HG03469 (cell line): ENCODE measurements around the gene DMP1.
"Not testable (repeated sequence)": the region's sequence is repeated elsewhere in the genome, so short reads cannot be mapped to it uniquely, and the experiment has no call there.

Experiments
- ATAC-seq: cut with Tn5 transposase; IDR thresholded peaks from one replicate; pipeline ENCODE4 v1.9.1; 2021; ENCODE audit warnings: mild to moderate bottlenecking, moderate library complexity, moderate number of reproducible peaks; ENCODE audit not compliant: unreplicated experiment

DMP1 gene

DNA sequence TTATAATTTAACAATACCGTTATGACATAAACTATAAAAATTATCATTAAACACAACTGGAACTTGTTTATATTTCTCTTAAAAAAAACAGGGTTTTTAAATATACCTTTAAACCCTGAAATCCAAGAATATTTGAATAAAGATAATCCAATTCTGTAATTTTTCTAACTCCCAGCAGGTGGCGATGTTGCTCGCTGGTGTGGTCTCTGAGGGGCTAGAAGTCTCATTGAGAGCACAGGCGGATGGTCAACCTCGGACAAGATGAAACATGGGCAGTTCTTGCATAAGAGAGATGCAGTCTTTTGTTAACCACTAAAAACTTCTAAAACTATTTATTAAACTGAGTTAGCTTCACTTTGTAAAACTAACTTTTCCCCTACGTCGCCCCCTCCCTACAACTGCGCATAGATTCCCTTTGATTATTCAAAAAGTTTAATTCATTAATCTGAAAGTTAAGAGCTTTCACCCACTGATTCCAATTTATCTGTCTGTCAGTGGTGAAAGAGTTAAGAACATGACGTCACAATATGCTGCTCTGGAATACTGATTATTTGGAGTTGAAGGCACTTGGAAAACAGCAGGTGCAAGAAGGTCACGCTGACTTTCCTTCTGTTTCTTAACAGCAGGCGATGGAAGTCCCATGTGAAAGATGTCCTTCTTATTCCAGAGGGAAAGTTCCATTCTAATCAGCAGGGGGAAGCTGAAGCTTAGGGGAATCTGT lies 29.5 kb downstream of the DMP1 start:
- ATAC-seq: no peak

DNA sequence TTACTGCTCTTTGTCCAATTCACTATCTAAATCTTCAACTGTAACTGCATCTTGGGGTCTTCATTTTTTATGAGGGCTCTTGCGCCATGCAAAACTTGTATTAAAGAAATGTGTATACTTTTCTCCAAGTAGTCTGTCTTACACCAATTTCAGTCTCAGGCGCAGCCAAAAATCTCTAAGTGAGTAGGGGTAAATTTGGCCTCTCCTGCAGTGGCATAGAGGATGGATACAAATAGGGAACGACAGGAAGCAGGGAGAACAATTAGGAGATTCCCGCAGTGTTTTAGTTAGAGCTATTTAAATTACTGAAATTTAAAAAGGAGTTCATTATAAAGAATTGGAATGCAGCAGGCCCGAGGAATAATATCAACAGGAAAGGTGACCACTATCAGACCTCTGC lies 30.2 kb downstream of the DMP1 start:
- ATAC-seq: no peak

DNA sequence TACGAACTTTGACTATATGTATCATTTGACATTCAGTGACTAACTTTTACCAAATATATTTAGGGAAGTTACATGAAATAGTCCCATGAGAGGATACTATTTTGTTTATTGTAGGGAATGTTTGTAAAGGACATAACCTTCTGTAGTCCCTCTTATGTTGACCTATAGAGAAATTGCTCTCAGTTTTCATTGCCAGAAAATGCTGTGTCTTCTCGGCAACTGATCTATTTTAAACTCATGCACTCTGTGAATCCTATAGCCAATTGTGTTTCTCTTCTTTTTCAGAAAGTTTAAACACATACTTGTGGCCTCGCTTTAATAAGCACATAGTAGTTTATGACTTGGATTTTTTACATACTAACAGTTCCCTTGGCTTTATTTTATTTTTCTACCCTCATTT lies 38.2 kb downstream of the DMP1 start:
- no peak for ATAC-seq

DNA sequence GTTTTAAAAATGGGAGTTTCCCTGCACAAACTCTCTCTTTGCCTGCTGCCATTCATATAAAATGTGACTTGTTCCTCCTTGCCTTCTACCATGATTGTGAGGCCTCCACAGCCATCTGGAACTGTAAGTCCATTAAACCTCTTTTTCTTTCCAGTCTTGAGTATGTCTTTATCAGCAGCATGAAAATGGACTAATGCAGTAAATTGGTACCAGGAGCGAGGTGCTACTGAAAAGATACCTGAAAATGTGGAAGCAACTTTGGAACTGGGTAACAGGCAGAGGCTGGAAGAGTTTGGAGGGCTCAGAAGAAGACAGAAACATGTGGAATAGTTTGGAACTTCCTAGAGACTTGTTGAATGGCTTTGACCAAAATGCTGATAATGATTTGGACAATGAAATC lies 40.9 kb downstream of the DMP1 start:
- ATAC-seq: not testable (repeated sequence)

DNA sequence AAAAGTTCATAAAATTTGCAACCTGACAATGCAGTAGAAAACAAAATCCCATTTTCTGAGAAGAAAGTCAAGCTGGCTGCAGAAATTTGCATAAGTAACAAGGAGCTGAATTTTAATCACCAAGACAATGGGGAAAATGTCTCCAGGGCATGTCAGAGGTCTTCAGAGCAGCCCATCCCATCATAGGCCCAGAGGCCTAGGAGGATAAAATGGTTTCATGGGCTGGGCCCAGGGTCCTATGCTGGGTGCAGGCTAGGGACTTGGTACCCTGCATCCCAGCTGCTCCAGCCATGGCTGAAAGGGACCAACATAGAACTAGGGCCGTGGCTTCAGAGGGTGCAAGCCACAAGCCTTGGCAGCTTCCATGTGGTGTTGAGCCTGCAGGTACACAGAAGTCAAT lies 42.0 kb downstream of the DMP1 start:
- not testable (repeated sequence) for ATAC-seq

DNA sequence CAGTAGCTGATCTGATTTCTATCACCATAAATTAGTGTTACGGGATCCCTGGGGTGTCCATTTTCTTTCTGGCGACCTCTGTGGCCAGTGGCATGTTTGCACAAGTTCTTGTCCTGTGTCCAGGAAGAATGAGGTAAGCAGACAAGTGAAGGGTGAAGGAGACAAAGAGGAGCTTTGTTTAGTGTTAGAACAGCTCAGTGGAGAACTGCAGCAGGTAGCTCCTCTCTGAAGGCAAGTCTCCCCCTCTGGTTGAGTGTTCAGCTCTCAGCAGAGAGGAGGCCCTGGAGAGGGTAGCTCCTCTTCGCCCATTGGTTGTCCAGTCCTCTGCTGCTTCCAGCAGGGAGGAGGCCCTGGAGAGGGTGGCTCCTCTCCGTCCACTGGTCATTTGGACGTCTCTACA lies 47.2 kb downstream of the DMP1 start:
- no peak for ATAC-seq

DNA sequence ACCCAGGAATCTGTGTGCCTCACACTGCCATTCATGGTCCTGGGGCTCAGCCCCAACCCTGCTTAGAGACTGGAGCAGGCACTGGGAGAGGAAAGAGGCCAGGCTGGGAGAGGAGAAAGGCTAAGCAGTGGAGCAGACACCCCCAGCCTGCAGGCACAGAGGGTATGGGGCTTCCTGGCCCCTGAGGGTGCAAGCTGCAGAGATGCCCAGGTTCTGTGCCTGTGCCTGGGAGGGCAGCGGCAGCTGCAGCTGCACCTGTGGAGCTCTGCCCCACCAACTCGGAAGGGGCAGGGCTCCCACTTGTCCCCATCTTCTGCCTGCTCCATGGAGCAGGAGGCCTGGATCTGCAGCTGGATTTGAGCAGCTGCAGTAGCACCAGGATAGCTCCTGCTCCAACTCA lies 47.9 kb downstream of the DMP1 start:
- no peak for ATAC-seq

DNA sequence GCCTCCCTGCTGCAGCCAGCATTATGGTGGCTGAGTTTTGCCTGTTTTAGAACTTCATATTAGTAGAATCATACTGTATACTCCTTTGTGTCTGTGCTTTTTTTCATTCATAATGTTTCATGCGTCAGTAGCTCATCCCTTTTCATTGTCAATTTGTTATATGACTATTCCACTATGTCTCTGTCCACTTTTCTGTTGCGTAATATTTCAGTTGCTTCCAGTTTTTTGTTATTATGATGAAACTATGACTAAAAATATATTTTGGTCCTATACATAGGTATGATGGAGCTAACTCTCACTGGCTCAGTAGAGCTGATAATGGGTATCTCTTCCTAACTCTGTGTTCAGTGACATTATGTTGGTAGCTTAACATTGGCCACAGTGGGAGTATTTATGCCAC lies 48.3 kb downstream of the DMP1 start:
- no peak for ATAC-seq

DNA sequence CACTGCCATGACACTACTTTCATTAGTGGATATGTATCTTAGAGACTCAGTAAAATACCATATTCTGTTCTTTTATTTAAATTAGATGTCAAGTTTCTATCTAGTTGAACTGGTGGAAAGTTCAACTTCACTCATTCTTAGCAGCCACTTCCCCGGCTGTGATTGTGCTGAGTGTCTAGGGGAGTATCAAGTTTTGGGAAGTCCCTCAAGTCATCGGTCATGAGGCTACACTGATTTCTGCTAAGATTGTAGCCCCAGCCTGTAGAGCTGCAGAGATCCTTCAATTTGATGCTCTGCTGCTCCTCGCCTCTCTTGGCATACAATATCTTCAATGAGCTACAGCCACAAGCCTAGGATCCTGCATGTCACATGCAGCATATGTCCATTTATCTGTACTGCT lies 53.9 kb downstream of the DMP1 start:
- no peak for ATAC-seq

DNA sequence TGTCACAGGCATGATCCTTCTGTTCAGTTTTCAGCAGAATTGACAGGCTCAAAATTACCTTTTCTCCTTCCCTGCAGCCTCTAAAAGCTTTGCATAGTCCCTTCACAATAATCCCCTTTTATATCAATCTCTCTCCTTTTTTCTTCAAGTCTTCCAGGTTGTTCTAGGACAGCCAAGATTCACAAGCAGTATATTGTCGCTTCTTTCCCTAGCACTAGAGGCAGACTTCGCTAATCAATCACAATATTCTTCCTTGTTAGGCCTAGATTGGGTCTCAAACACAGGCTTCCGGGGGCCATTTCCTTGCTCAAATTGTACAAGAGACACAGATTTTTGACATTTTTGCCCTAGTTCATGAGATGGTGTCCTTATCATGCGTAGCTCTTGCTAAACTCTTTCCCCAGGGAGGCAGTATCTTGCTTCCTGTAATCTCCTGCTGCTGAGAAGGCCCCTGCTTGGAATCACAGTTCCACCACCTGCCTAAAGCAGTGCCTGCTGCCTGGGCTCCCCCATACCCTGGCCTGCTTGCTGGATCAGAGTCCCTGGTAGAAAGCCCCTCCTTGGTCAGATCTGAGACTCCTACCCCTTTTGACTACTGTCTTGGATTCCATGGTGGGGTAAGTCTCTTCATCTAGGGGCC lies 57.3 kb downstream of the DMP1 start:
- ATAC-seq: no peak
